ENCODE measurements around the gene TYR. TPM values are rescaled to one million over a fixed set of nuclear protein-coding genes. Genes with fewer than 3 reads are reported as not detected.

Gene TYR
- total RNA-seq: not detected

DNA sequence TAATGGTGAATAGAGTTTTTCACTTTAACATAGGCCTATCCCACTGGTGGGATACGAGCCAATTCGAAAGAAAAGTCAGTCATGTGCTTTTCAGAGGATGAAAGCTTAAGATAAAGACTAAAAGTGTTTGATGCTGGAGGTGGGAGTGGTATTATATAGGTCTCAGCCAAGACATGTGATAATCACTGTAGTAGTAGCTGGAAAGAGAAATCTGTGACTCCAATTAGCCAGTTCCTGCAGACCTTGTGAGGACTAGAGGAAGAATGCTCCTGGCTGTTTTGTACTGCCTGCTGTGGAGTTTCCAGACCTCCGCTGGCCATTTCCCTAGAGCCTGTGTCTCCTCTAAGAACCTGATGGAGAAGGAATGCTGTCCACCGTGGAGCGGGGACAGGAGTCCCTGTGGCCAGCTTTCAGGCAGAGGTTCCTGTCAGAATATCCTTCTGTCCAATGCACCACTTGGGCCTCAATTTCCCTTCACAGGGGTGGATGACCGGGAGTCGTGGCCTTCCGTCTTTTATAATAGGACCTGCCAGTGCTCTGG is at the start of gene TYR:
Gene TYR, plus strand, starts transcription at position 185 of the 541 bp plus-strand sequence. Its CDS starts 79 bp downstream, at position 264.

Other genes with a start within 250 kb of the TYR start
- 163 TPM for gene GRM5, start 111.9 kb upstream of the TYR start, total RNA-seq

All from parietal lobe (tissue), 1 donor.